Esophagus (tissue), 2 donors: ENCODE results near the gene PRKAR1B. TPM values are rescaled to one million over a fixed set of nuclear protein-coding genes. Genes with fewer than 3 reads are reported as not detected.

Experiments
- H3K27ac ChIP-seq, 2 donors: one replicate each; pipeline ENCODE4 v1.5.1; 2013; ENCODE audit warnings: low read depth in 2 of 2, mild to moderate bottlenecking in 2 of 2, inconsistent platforms in 1 of 2, low read length in 1 of 2, moderate library complexity in 1 of 2
- H3K27me3 ChIP-seq, 2 donors: one replicate each; pipeline ENCODE4 v1.6.1; 2013; ENCODE audit warnings: low read length in 2 of 2, control low read depth in 1 of 2, mild to moderate bottlenecking in 1 of 2; ENCODE audit not compliant: insufficient read depth in 2 of 2, control insufficient read depth in 1 of 2
- H3K36me3 ChIP-seq, 2 donors: one replicate each; pipeline ENCODE4 v1.6.1; 2013; ENCODE audit warnings: low read length in 1 of 2; ENCODE audit not compliant: control insufficient read depth in 2 of 2, insufficient read depth in 2 of 2
- H3K4me1 ChIP-seq, 2 donors: one replicate each; pipeline ENCODE4 v1.6.1; 2013; ENCODE audit warnings: low read length in 1 of 2; ENCODE audit not compliant: control insufficient read depth in 2 of 2, insufficient read depth in 2 of 2
- H3K4me3 ChIP-seq, 2 donors: one replicate each; pipeline ENCODE4 v1.5.1; 2013; ENCODE audit warnings: low read length in 2 of 2, mild to moderate bottlenecking in 2 of 2, low read depth in 1 of 2, moderate library complexity in 1 of 2
- H3K9me3 ChIP-seq, 2 donors: one replicate each; pipeline ENCODE4 v1.6.1; 2013; ENCODE audit warnings: mild to moderate bottlenecking in 2 of 2, low read depth in 1 of 2, low read length in 1 of 2, moderate library complexity in 1 of 2; ENCODE audit not compliant: control insufficient read depth in 2 of 2, insufficient read depth in 1 of 2
- WGBS, 2 donors: extraction: QIAGEN DNeasy Blood & Tissue Kit; methylation state at CpG; one replicate each; pipeline ENCODE4 v1.1.7; 2013; 5-methylcytosine and 5-hydroxymethylcytosine counted together
- polyA plus RNA-seq, 2 donors: library from polyadenylated mRNA; stranded (reverse); fragments of 200-250 nt; gene quantifications; one replicate each; pipeline ENCODE4 v1.2.3, GENCODE V29; 2013
- donor health status: healthy with polysubstance abuse.
- donor health status: Bipolar disorder and iron deficiency.

Gene PRKAR1B
- polyA plus RNA-seq, 2 donors: 10.4 to 10.9 TPM

DNA sequence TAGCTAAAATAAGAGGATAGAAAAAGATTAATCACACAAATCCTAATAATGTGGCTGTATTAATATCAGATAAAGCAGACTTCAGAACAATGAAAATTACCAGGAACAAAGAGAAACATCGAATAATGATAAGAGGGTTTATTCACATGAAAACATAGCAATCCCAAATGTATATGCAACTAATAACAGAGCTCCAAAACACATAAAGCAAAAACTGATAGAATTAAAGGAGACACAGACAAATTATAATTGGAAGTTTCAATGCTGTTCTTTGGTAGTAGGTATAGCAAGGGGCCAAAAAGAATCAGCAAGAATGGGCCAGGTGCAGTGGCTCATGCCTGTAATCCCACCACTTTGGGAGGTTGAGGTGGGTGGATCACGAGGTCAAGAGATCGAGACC, 24.0 kb downstream of the PRKAR1B start:
- Histone ChIP-seq H3K27ac (no peak overlapping the region), H3K36me3 (no peaks in the 10 kb centered on the region), H3K9me3 (peaks cover 0 to 2% of the 10 kb centered on the region in 2 donors), H3K27me3 (no peaks in the 10 kb centered on the region), H3K4me3 (no peak overlapping the region), H3K4me1 (peaks cover 4 to 10% of the 10 kb centered on the region in 2 donors)
- 96 to 97% methylated on average over 3 of the region's 3 CpGs for WGBS, 2 donors

DNA sequence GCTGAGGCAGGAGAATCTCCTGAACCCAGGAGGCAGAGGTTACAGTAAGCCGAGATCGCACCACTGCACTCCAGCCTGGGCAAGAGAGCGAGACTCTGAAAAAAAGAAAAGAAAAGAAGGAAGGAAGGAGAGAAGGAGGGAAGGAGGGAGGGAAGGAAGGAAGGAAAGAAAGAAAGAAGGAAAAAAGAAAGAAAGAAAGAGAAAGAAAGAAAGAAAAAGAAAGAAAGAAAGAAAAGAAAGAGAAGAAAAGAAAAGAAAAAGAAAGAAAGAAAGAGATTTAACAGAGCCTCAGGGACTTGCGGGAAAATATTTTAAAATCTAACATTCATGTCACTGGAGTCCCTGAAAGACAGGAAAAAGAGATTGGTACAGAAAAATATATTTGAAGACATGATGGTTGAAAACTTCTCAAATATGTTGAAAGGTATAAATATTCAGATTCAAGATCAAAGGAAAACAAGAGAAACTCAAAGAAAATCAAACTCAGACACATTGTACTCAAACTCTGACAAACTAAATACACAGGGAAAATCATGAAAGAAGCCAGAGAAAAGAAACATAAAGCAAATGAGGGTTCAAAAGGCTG, 25.9 kb downstream of the PRKAR1B start:
- Histone ChIP-seq H3K27me3 (no peaks in the 10 kb centered on the region), H3K9me3 (peaks cover 0 to 2% of the 10 kb centered on the region in 2 donors), H3K36me3 (no peaks in the 10 kb centered on the region), H3K4me1 (peaks cover 4 to 10% of the 10 kb centered on the region in 2 donors), H3K27ac (no peak overlapping the region), H3K4me3 (no peak overlapping the region)
- WGBS, 2 donors: 99% methylated on average over 4 of the region's 4 CpGs

DNA sequence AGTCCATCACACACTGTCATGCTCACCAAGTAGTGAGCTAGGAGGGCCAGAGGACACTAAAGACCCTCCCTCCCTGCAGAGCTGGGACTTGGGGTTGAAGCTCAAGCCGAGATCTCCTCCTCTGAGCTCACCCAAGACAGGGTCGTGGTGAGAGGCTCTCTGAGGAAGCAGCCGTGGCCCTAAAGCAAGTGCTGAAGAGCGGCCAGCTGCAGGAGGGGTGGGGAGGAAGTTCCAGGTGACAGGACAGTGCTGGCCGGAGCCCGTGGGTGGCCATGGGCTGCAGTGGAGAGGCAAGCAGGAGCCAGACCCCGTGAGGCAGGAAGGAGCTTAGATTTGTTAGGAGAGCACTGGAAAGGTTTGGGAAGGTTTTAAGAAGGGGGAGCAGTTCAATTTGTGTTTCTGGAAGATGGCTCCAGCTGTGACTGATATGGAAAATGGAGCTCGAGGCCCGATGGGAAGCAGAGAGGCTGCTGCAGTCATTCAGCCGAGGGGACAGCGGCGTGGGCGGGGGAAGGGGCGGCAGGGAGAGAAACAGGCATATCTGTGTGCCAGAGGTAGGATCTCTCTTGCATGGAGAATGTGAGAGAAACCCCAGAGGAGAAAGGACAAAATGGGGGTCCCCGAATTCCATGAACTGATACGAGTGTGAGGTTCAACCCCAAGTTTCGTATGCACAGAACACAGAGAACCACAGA, 27.5 kb downstream of the PRKAR1B start:
- Histone ChIP-seq H3K4me3 (no peak overlapping the region), H3K4me1 (peaks cover 4 to 10% of the 10 kb centered on the region in 2 donors), H3K27ac (peak overlapping the region in 1 of 2 donors; percentile 38), H3K27me3 (no peaks in the 10 kb centered on the region), H3K36me3 (no peaks in the 10 kb centered on the region), H3K9me3 (peaks cover 0 to 2% of the 10 kb centered on the region in 2 donors)
- WGBS, 2 donors: 75 to 80% methylated on average over 17 of the region's 17 CpGs

DNA sequence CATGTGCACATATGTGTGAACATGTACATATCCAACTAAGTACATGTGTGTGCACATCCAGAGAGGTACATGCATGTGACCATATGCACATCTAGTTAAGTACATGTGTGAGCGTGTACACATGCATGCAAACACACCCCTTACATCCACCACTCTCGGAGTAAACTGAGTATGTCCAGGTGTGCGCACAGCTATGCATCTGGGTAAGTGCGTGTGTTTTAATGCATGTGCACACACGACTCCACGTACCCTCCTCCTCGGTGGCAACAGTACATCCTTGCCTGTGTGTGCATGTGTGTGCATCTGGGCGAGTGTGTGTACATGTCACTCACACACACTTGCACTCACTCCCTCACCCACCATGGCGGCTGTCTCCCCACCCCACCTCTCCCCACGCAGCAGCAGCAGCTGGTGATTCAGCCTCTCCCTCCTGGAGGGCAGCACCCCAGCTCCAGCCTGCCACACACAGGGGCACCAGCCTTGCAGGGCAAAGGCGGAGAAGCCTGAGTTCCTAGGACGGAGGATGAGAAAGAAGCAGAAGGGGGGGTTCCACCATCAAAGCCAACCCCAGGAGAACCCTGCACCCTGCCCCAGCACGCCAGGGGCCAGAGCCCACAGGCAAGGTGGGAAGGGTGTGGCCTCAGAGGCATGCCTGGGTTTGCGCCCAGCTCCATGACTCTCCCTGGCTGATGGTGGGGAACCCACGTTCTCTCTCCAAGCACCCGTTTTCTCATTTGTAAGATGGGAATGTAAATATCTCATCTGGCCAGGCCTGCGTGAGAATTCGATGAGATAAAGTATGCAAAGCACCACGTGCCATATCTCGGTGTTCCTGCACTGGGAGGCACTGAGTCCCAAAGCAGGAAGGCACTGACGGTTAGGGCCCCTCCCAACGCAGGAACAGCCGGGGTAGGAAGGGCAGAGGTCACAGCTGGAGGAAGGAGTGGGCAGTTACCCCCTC, 28.3 kb downstream of the PRKAR1B start:
- Histone ChIP-seq H3K4me1 (peaks cover 4 to 10% of the 10 kb centered on the region in 2 donors), H3K27ac (peak overlapping the region in 1 of 2 donors; percentile 38), H3K9me3 (peaks cover 0 to 2% of the 10 kb centered on the region in 2 donors), H3K27me3 (no peaks in the 10 kb centered on the region), H3K36me3 (no peaks in the 10 kb centered on the region), H3K4me3 (no peak overlapping the region)
- 53 to 58% methylated on average over 23 of the region's 23 CpGs for WGBS, 2 donors

DNA sequence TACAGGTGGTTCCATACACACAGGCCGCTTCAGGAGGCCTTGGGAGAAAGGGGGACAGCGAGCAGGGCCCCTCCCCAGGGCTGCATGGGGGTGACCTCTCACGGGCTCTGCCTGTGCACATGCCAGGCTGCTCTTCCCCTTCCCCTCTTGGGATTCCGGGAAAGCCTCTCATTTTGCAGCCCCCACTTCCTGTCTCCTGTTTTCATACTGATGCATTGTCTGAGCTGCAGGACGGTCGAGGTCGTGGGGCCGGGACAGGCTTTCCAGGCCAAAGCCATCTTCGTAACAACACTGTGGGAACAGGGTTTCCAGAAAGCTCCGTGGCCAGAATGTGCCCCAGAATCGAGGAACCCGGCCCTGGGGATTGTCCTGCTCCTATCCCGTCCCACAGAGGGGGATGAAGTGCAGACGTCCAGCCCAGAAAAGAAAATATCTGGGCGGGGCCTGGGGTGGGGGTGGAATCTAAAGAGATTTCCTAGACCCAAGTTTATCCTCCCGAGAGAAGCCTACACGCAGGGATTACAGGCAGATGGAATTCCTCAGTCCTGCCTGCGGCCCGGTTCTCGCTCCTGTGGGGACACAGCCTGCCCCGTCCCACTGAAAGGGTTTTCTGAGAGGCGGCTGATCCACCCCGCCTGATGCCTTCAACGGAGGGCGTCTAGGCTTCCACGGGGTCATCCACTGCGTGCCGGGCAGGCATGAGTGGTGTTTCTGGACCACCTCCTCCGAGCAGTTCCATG, 30.1 kb downstream of the PRKAR1B start:
- 77 to 80% methylated on average over 29 of the region's 29 CpGs for WGBS, 2 donors
- Histone ChIP-seq H3K4me3 (no peak overlapping the region), H3K4me1 (peaks cover 4 to 10% of the 10 kb centered on the region in 2 donors), H3K27ac (no peak overlapping the region), H3K27me3 (no peaks in the 10 kb centered on the region), H3K36me3 (no peaks in the 10 kb centered on the region), H3K9me3 (peaks cover 0 to 2% of the 10 kb centered on the region in 2 donors)

DNA sequence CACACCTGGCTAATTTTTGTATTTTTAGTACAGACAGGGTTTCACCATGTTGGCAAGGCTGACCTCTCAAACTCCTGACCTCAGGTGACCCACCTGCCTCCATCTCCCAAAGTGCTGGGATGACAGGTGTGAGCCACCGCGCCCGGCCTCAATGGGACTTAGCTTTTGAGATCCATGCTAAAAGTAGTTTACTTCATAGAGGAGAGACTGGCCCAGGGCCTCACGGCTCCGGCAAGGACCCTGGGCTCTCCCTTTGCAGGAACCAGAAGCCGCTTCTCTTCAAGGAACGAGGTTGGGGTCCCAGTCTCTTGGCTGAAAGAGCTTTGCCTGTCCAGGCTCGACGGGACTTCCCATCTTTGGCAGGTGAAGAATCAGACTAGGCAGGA, 30.7 kb downstream of the PRKAR1B start:
- WGBS, 2 donors: 88 to 91% methylated on average over 9 of the region's 9 CpGs
- peaks cover 0 to 3% of the 10 kb centered on the region in 2 donors for H3K36me3 ChIP-seq
- no peaks in the 10 kb centered on the region for H3K27me3 ChIP-seq
- H3K27ac ChIP-seq: no peak overlapping the region
- H3K4me1 ChIP-seq: peaks cover 4 to 10% of the 10 kb centered on the region in 2 donors
- no peak overlapping the region for H3K4me3 ChIP-seq
- peaks cover 0 to 2% of the 10 kb centered on the region in 2 donors for H3K9me3 ChIP-seq

DNA sequence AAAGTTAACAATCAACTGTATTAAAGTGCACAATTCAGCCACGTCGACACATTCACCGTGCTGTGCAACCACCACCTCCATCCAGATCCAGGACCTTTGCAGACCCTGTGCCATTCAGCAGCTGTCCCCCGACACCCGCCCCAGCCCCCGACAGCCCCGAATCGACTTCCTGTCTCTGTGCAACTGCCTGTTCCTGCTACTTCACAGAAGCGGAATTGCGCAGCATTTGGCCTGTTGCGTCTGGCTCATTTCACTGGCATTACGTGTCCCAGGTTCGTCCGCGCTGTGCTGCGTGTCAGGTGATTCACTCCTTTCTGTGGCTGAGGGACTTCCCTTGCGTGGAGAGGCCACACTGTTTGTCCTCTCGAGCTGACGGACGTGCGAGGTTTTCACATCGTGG, 33.8 kb downstream of the PRKAR1B start:
- no peaks in the 10 kb centered on the region for H3K27me3 ChIP-seq
- H3K36me3 ChIP-seq: peaks cover 0 to 5% of the 10 kb centered on the region in 2 donors
- WGBS, 2 donors: 94 to 97% methylated on average over 22 of the region's 22 CpGs
- H3K9me3 ChIP-seq: peaks cover 0 to 4% of the 10 kb centered on the region in 2 donors
- no peaks in the 10 kb centered on the region for H3K4me1 ChIP-seq
- no peak overlapping the region for H3K4me3 ChIP-seq
- H3K27ac ChIP-seq: no peak overlapping the region

DNA sequence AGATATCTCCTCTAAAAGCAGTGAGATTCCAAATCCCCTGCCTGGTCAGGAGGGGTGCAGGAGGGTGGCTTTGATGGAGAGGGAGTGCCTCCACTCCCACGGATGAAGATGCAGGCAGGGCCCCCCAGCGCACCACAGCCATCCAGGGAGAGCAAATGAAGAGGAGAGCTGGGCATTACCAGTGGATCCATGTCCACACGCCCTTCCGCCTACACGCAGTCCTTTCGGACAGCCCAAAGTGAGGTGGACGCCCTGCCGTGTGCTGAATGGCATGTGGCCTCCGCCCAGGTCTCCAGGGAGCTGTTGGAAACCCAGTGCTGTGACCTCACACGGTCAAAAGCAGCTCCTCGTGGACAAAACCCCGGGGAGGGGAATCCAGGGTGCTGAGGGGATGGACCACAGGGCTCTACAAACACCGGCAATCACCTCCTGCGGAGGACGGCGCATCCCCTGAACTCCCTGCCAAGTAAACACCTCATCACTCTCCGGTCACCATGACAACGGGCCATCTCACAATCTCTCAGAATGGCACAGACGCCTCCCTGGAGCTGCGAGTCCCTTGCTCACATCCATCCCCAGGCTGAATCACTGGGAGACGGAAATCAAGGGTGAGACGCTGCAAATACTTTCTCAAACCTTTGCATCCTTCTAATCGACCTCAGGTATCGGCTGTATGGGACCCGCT, 35.6 kb downstream of the PRKAR1B start:
- H3K4me3 ChIP-seq: no peak overlapping the region
- WGBS, 2 donors: 95% methylated on average over 25 of the region's 25 CpGs
- no peaks in the 10 kb centered on the region for H3K27me3 ChIP-seq
- peaks cover 0 to 5% of the 10 kb centered on the region in 2 donors for H3K36me3 ChIP-seq
- H3K27ac ChIP-seq: no peak overlapping the region
- no peaks in the 10 kb centered on the region for H3K4me1 ChIP-seq
- peaks cover 0 to 4% of the 10 kb centered on the region in 2 donors for H3K9me3 ChIP-seq
